ENCODE measurements around the gene SCGB1C1. TPM values are rescaled to one million over a fixed set of nuclear protein-coding genes. Genes with fewer than 3 reads are reported as not detected.

SCGB1C1 gene
- polyA plus RNA-seq, 1 experiment: not detected

- CTCF ChIA-PET: interaction anchor here (0.7 kb wide), 1 partner anchor 43 kb away, joined by 4 read pairs; no protein-coding TSS in a partner anchor
Observed at GRCh38 chr11:200224-201003, 7.5 kb downstream of the SCGB1C1 start.

GRCh38 chr11:201966-202365 lies 9.1 kb downstream of the SCGB1C1 start:
- ChIA-PET CTCF (no interaction called here), POLR2A (no interaction called here)
- no peak for DNase-seq (ENCODE audit: low read depth)
- H3K4me3 ChIP-seq (ENCODE audit: low read depth, low read length): no peak overlapping the region
- TF ChIP-seq CTCF (IDR thresholded peaks at IDR 0.05; ENCODE audit: insufficient read depth, low read depth, low read length): no peak
- H3K36me3 ChIP-seq (ENCODE audit: control insufficient read depth, insufficient read depth, low read length): peaks cover 30% of the 10 kb centered on the region
- H3K27me3 ChIP-seq (ENCODE audit: control insufficient read depth, insufficient read depth, low read length): no peaks in the 10 kb centered on the region

More at GRCh38 chr11:200224-201003, 7.5 kb downstream of the SCGB1C1 start:
- Histone ChIP-seq H3K36me3 (ENCODE audit: control insufficient read depth, insufficient read depth, low read length) (peaks cover 28% of the 10 kb centered on the region), H3K4me3 (ENCODE audit: low read depth, low read length) (no peak overlapping the region), H3K27me3 (ENCODE audit: control insufficient read depth, insufficient read depth, low read length) (no peaks in the 10 kb centered on the region)
- TF ChIP-seq CTCF (IDR thresholded peaks at IDR 0.05; ENCODE audit: insufficient read depth, low read depth, low read length): no peak
- no peak for DNase-seq (ENCODE audit: low read depth)
- POLR2A ChIA-PET: no interaction called here

GRCh38 chr11:202490-202889 lies 9.6 kb downstream of the SCGB1C1 start:
- ChIA-PET POLR2A (no interaction called here), CTCF (interaction anchor here (0.6 to 1.2 kb wide), 2 partner anchors 48 to 168 kb away, joined by 3 to 4 read pairs; no protein-coding TSS in a partner anchor)
- no peak for DNase-seq (ENCODE audit: low read depth)
- Histone ChIP-seq H3K4me3 (ENCODE audit: low read depth, low read length) (no peak overlapping the region), H3K27me3 (ENCODE audit: control insufficient read depth, insufficient read depth, low read length) (no peaks in the 10 kb centered on the region), H3K36me3 (ENCODE audit: control insufficient read depth, insufficient read depth, low read length) (peaks cover 30% of the 10 kb centered on the region)
- no peak for TF ChIP-seq CTCF (IDR thresholded peaks at IDR 0.05; ENCODE audit: insufficient read depth, low read depth, low read length)

- DNase-seq (ENCODE audit: low read depth): no peak
- TF ChIP-seq CTCF (IDR thresholded peaks at IDR 0.05; ENCODE audit: insufficient read depth, low read depth, low read length): no peak
- ChIA-PET CTCF (interaction anchor here (0.8 to 1.4 kb wide), 5 partner anchors 47 to 245 kb away, joined by 3 to 4 read pairs (median 3); no protein-coding TSS in a partner anchor), POLR2A (no interaction called here)
- Histone ChIP-seq H3K4me3 (ENCODE audit: low read depth, low read length) (no peak overlapping the region), H3K27me3 (ENCODE audit: control insufficient read depth, insufficient read depth, low read length) (no peaks in the 10 kb centered on the region), H3K36me3 (ENCODE audit: control insufficient read depth, insufficient read depth, low read length) (peaks cover 30% of the 10 kb centered on the region)
Observed at GRCh38 chr11:203056-203944, 10.4 kb downstream of the SCGB1C1 start.

Data from BJ (cell line).